Endodermal cell (in vitro differentiated cells): Measurements from ENCODE around the gene PARN. TPM values are rescaled to one million over a fixed set of nuclear protein-coding genes. Genes with fewer than 3 reads are reported as not detected.
"Not testable (repeated sequence)": the region's sequence is repeated elsewhere in the genome, so short reads cannot be mapped to it uniquely, and the experiment has no call there.

ENCODE experiments used
- DNase-seq: peaks from one replicate; pipeline ENCODE4 v3.0.0-alpha.2; 2017
- H3K27ac ChIP-seq: 2 replicates; pipeline ENCODE4 v1.5.1; 2013; ENCODE audit warnings: mild to moderate bottlenecking, low read depth, low read length, moderate library complexity
- H3K27me3 ChIP-seq: 2 replicates; pipeline ENCODE4 v1.6.1; 2013; ENCODE audit warnings: mild to moderate bottlenecking, low read length, moderate library complexity; ENCODE audit not compliant: insufficient read depth, control insufficient read depth, poor library complexity, severe bottlenecking
- H3K36me3 ChIP-seq: 2 replicates; pipeline ENCODE4 v1.7.0; 2013; ENCODE audit warnings: mild to moderate bottlenecking, low read length, moderate library complexity; ENCODE audit not compliant: control insufficient read depth, insufficient read depth
- H3K4me1 ChIP-seq: one replicate; pipeline ENCODE4 v1.7.0; 2013; ENCODE audit warnings: low read length; ENCODE audit not compliant: control insufficient read depth, insufficient read depth
- H3K4me3 ChIP-seq: 2 replicates; pipeline ENCODE4 v1.5.1; 2013; ENCODE audit warnings: mild to moderate bottlenecking, low read length, moderate library complexity
- H3K9ac ChIP-seq: 2 replicates; pipeline ENCODE4 v1.6.1; 2013; ENCODE audit warnings: mild to moderate bottlenecking, low read length, moderate library complexity; ENCODE audit not compliant: poor library complexity, severe bottlenecking; ENCODE audit errors: extremely low read depth
- H3K9me3 ChIP-seq: 2 replicates; pipeline ENCODE4 v1.6.1; 2013; ENCODE audit warnings: mild to moderate bottlenecking, low read length, moderate library complexity; ENCODE audit not compliant: control insufficient read depth
- H3K27ac Mint-ChIP-seq: 2 replicates; pipeline ENCODE4 v1.8.0; 2020; ENCODE audit warnings: mixed read lengths
- H3K27me3 Mint-ChIP-seq: 2 replicates; pipeline ENCODE4 v1.8.0; 2021; ENCODE audit warnings: mild to moderate bottlenecking, mixed read lengths; ENCODE audit not compliant: insufficient read depth
- H3K36me3 Mint-ChIP-seq: 2 replicates; pipeline ENCODE4 v1.8.0; 2020; ENCODE audit warnings: low read depth, mixed read lengths
- H3K4me1 Mint-ChIP-seq: 2 replicates; pipeline ENCODE4 v1.8.0; 2020; ENCODE audit warnings: mixed read lengths
- H3K4me3 Mint-ChIP-seq: 2 replicates; pipeline ENCODE4 v1.8.0; 2020; ENCODE audit warnings: mild to moderate bottlenecking, moderate library complexity, mixed read lengths
- H3K9me3 Mint-ChIP-seq: 2 replicates; pipeline ENCODE4 v1.8.0; 2020; ENCODE audit warnings: mild to moderate bottlenecking, mixed read lengths
- CTCF ChIP-seq: fragments of 200-600 bp; sonication (generic); conservative IDR thresholded peaks from 2 replicates; pipeline ENCODE4 v1.5.0; 2021; ENCODE audit warnings: antibody characterized with exemption, mild to moderate bottlenecking
- WGBS, 2 experiments: methylation state at CpG; one replicate each; pipeline versions ENCODE4 v1.1.5 to v1.1.7; 2013; ENCODE audit warnings: missing lambda C conversion rate in 2 of 2, mixed read lengths in 1 of 2; ENCODE audit not compliant: insufficient coverage in 1 of 2, insufficient read length in 1 of 2; 5-methylcytosine and 5-hydroxymethylcytosine counted together
- total RNA-seq, 2 donors: library from RNA; stranded (reverse); fragmentation: NEBNext Ultra II Directional in 1 of 2; extraction: Animal tissue kit (Norgen Biotek cat#: 25700) in 1 of 2; gene quantifications; 2 replicates in 1 of 2; 3 replicates in 1 of 2; pipeline ENCODE4 v1.2.1, GENCODE V29; 2021

Gene PARN
- total RNA-seq, 2 donors from 2014 or later: 43.7 to 45.7 TPM

- 89 to 93% methylated on average over 1 of the region's 1 CpG for WGBS, 2 experiments
- no peaks in the 10 kb centered on the region for H3K27me3 ChIP-seq
- Mint-ChIP-seq H3K4me1 (no peaks in the 10 kb centered on the region), H3K9me3 (peaks cover 24% of the 10 kb centered on the region), H3K36me3 (peaks cover 78% of the 10 kb centered on the region), H3K4me3 (no peak overlapping the region), H3K27ac (no peak overlapping the region), H3K27me3 (no peaks in the 10 kb centered on the region)
- TF ChIP-seq CTCF: no peak
- H3K9ac ChIP-seq: no peak overlapping the region
- no peak for DNase-seq
- H3K27ac ChIP-seq: no peak overlapping the region
- peaks cover 25% of the 10 kb centered on the region for H3K9me3 ChIP-seq
- peaks cover 79% of the 10 kb centered on the region for H3K36me3 ChIP-seq
- H3K4me3 ChIP-seq: no peak overlapping the region
- no peaks in the 10 kb centered on the region for H3K4me1 ChIP-seq
Observed at GRCh38 chr16:14576532-14576931, 53.5 kb downstream of the PARN start.

- 93% methylated on average over 3 of the region's 3 CpGs for WGBS, 2 experiments
- Mint-ChIP-seq H3K9me3 (peaks cover 24% of the 10 kb centered on the region), H3K36me3 (peaks cover 74% of the 10 kb centered on the region), H3K27ac (no peak overlapping the region), H3K27me3 (no peaks in the 10 kb centered on the region), H3K4me3 (no peak overlapping the region), H3K4me1 (no peaks in the 10 kb centered on the region)
- Histone ChIP-seq H3K36me3 (peaks cover 79% of the 10 kb centered on the region), H3K27me3 (no peaks in the 10 kb centered on the region), H3K4me1 (no peaks in the 10 kb centered on the region), H3K9me3 (peaks cover 25% of the 10 kb centered on the region), H3K9ac (no peak overlapping the region), H3K4me3 (no peak overlapping the region), H3K27ac (no peak overlapping the region)
- no peak for TF ChIP-seq CTCF
- no peak for DNase-seq
Observed at GRCh38 chr16:14576069-14576468, 54.0 kb downstream of the PARN start.

GRCh38 chr16:14574698-14575415 lies 55.2 kb downstream of the PARN start:
- H3K4me1 ChIP-seq, H3K27me3 Mint-ChIP-seq, H3K9ac ChIP-seq, H3K4me3 Mint-ChIP-seq, H3K27ac Mint-ChIP-seq, H3K4me1 Mint-ChIP-seq, H3K27me3 ChIP-seq, DNase-seq, H3K27ac ChIP-seq: not testable (repeated sequence)
- H3K9me3 Mint-ChIP-seq: peaks cover 24% of the 10 kb centered on the region
- peaks cover 63% of the 10 kb centered on the region for H3K36me3 Mint-ChIP-seq
- Histone ChIP-seq H3K4me3 (peak overlapping the region; percentile 45), H3K36me3 (peaks cover 69% of the 10 kb centered on the region), H3K9me3 (peaks cover 25% of the 10 kb centered on the region)
- WGBS, 2 experiments: 91 to 96% methylated on average over 4 of the region's 4 CpGs
